Astrocyte (in vitro differentiated cells and primary cell): ENCODE measurements around the gene LIMS1. TPM values are rescaled to one million over a fixed set of nuclear protein-coding genes. Genes with fewer than 3 reads are reported as not detected.

Experiments
- DNase-seq: peaks from one replicate; pipeline ENCODE4 v3.0.0-alpha.2; 2010; ENCODE audit warnings: low read depth
- FAIRE-seq: peaks from 2 replicates; lab custom pipeline; 2011; peaks lifted over from hg19 to GRCh38; lab: Jason Lieb, UNC
- H2AFZ ChIP-seq: 2 replicates; pipeline ENCODE4 v1.6.0; 2012; ENCODE audit warnings: low read depth, low read length, inconsistent platforms
- H3K27ac ChIP-seq: 2 replicates; pipeline ENCODE4 v1.5.1; 2011; ENCODE audit warnings: low read depth, low read length, inconsistent platforms
- H3K27me3 ChIP-seq: 2 replicates; pipeline ENCODE4 v1.6.0; 2011; ENCODE audit warnings: low read length, inconsistent platforms; ENCODE audit not compliant: insufficient read depth
- H3K36me3 ChIP-seq: 2 replicates; pipeline ENCODE4 v1.5.1; 2011; ENCODE audit warnings: low read length, inconsistent platforms; ENCODE audit not compliant: insufficient read depth
- H3K4me1 ChIP-seq: 2 replicates; pipeline ENCODE4 v1.5.1; 2011; ENCODE audit warnings: low read length, inconsistent platforms; ENCODE audit not compliant: insufficient read depth
- H3K4me2 ChIP-seq: 2 replicates; pipeline ENCODE4 v1.6.0; 2012; ENCODE audit warnings: low read length, inconsistent platforms
- H3K4me3 ChIP-seq: 2 replicates; pipeline ENCODE4 v1.5.1; 2011; ENCODE audit warnings: low read depth, mild to moderate bottlenecking, low read length, inconsistent platforms; ENCODE audit not compliant: insufficient read depth
- H3K79me2 ChIP-seq: 2 replicates; pipeline ENCODE4 v1.6.0; 2012; ENCODE audit warnings: mild to moderate bottlenecking, low read length, inconsistent platforms; ENCODE audit not compliant: insufficient read depth
- H3K9ac ChIP-seq: 2 replicates; pipeline ENCODE4 v1.6.0; 2012; ENCODE audit warnings: mild to moderate bottlenecking, low read length, inconsistent platforms
- H3K9me3 ChIP-seq: 2 replicates; pipeline ENCODE4 v1.5.1; 2012; ENCODE audit warnings: low read depth, mild to moderate bottlenecking, low read length, inconsistent platforms; ENCODE audit not compliant: insufficient read depth
- H4K20me1 ChIP-seq: 2 replicates; pipeline ENCODE4 v1.6.0; 2012; ENCODE audit warnings: low read length, inconsistent platforms; ENCODE audit not compliant: insufficient read depth
- H3K27ac Mint-ChIP-seq: one replicate; pipeline ENCODE4 v1.8.0; 2021; ENCODE audit warnings: mild to moderate bottlenecking, mixed read lengths; ENCODE audit not compliant: unreplicated experiment
- H3K27me3 Mint-ChIP-seq: one replicate; pipeline ENCODE4 v1.8.0; 2021; ENCODE audit warnings: low read depth, mixed read lengths; ENCODE audit not compliant: unreplicated experiment
- H3K36me3 Mint-ChIP-seq: one replicate; pipeline ENCODE4 v1.8.0; 2021; ENCODE audit warnings: low read depth, mixed read lengths; ENCODE audit not compliant: unreplicated experiment
- H3K4me1 Mint-ChIP-seq: one replicate; pipeline ENCODE4 v1.8.0; 2021; ENCODE audit warnings: low read depth, mixed read lengths; ENCODE audit not compliant: unreplicated experiment
- H3K4me3 Mint-ChIP-seq: one replicate; pipeline ENCODE4 v1.8.0; 2021; ENCODE audit warnings: mild to moderate bottlenecking, moderate library complexity, mixed read lengths; ENCODE audit not compliant: unreplicated experiment
- H3K9me3 Mint-ChIP-seq: one replicate; pipeline ENCODE4 v1.8.0; 2021; ENCODE audit warnings: mild to moderate bottlenecking, mixed read lengths; ENCODE audit not compliant: unreplicated experiment
- EZH2 ChIP-seq: IDR thresholded peaks from 2 replicates; pipeline ENCODE4 v1.6.1; 2012; ENCODE audit warnings: mild to moderate bottlenecking, low read length, inconsistent platforms; ENCODE audit not compliant: insufficient read depth
- total RNA-seq: library from RNA; stranded (reverse); gene quantifications from 2 replicates; pipeline ENCODE4 v1.2.1, GENCODE V29; 2021
- TF ChIP-seq, protein P1 (sequence below): IDR thresholded peaks from 2 replicates; pipeline ENCODE4 v1.5.1; 2011; ENCODE audit warnings: low read depth, mild to moderate bottlenecking, inconsistent platforms, low read length, moderate library complexity; ENCODE audit not compliant: insufficient read depth

The LIMS1 gene
- total RNA-seq, 1 donor from 2014 or later: 205 TPM

DNA sequence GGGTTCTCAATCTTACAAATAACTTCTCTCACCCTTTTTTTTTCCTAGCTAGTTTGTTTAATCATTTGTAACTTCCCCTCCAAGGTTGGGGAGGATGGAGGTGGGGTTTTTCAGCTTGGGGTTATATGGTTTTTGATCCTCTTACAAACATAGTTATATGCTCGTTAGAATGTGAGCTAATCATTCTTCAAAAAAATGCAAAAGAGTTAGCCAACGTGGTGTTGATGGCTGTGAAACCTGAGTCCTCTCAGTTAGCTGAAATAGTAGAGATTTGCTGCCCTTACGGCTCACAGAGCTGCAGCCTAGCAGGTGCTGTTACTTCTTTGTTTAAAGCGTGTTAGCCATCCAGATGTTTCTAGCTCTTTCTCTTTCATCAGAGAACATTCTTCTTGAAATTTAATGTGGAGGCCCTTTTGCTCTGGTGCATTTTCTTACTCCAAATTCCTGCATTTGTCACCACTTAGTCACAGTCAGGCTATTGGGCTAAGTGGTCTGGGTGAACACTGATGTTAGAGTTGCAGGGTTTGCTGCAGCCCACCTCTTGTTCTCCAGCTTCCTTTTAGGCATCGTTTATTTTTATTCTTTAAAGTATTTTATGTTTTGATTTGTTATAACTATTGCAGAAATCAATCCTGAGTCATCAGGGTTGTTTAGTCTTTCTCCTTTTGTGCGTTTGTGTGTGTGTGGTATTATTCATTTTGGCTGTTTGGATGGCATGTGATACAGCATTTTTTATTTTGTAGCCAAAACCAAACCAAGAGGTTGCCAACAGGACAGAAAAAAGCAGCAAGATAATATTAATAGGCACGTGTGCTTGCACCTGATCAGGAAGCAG lies 41.1 kb downstream of the LIMS1 start:
- peak overlapping the region; percentile 81 for H3K27ac ChIP-seq
- FAIRE-seq (no peak), DNase-seq (peak; percentile 93)
- H3K36me3 Mint-ChIP-seq: peaks cover 6% of the 10 kb centered on the region
- H3K4me2 ChIP-seq: peak overlapping the region; percentile 78
- peaks cover 74% of the 10 kb centered on the region for H3K4me1 Mint-ChIP-seq
- H3K9me3 Mint-ChIP-seq: no peaks in the 10 kb centered on the region
- no peak overlapping the region for H2AFZ ChIP-seq
- H3K9me3 ChIP-seq: no peaks in the 10 kb centered on the region
- H3K4me3 ChIP-seq: no peak overlapping the region
- H3K79me2 ChIP-seq: peaks cover 98% of the 10 kb centered on the region
- H3K36me3 ChIP-seq: no peaks in the 10 kb centered on the region
- H3K27ac Mint-ChIP-seq: peak overlapping the region; percentile 64
- no peaks in the 10 kb centered on the region for H3K27me3 Mint-ChIP-seq
- no peaks in the 10 kb centered on the region for H3K27me3 ChIP-seq
- peaks cover 69% of the 10 kb centered on the region for H3K4me1 ChIP-seq
- no peak overlapping the region for H3K4me3 Mint-ChIP-seq
- H3K9ac ChIP-seq: peak overlapping the region; percentile 62
- peaks cover 32% of the 10 kb centered on the region for H4K20me1 ChIP-seq
- TF ChIP-seq, protein P1, sequence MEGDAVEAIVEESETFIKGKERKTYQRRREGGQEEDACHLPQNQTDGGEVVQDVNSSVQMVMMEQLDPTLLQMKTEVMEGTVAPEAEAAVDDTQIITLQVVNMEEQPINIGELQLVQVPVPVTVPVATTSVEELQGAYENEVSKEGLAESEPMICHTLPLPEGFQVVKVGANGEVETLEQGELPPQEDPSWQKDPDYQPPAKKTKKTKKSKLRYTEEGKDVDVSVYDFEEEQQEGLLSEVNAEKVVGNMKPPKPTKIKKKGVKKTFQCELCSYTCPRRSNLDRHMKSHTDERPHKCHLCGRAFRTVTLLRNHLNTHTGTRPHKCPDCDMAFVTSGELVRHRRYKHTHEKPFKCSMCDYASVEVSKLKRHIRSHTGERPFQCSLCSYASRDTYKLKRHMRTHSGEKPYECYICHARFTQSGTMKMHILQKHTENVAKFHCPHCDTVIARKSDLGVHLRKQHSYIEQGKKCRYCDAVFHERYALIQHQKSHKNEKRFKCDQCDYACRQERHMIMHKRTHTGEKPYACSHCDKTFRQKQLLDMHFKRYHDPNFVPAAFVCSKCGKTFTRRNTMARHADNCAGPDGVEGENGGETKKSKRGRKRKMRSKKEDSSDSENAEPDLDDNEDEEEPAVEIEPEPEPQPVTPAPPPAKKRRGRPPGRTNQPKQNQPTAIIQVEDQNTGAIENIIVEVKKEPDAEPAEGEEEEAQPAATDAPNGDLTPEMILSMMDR: no peak
- TF ChIP-seq EZH2: no peak

DNA sequence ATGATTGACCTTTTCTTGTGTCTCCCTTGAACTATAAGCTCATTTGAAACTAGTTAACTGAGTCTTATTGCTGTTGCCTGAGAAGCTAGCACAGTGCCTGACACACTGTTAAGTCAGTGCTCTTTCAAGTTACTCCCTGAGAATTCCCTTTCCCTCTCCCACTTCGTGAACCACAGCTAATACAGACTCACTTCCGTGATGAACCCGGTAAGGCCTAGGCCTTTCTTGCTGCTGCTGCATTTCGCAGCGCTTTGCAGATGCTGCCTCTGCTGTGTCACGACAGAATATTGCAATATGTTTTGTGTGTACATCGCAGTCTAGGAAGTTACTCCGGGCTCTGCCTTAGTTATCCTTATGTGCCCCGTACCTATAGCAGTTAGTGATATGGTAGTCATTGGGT lies 42.8 kb downstream of the LIMS1 start:
- Histone ChIP-seq H3K4me2 (peak overlapping the region; percentile 8), H3K4me3 (no peak overlapping the region), H3K79me2 (peaks cover 97% of the 10 kb centered on the region), H4K20me1 (peaks cover 18% of the 10 kb centered on the region), H3K9ac (peak overlapping the region; percentile 13), H3K27ac (peak overlapping the region; percentile 34), H3K36me3 (no peaks in the 10 kb centered on the region), H3K4me1 (peaks cover 66% of the 10 kb centered on the region), H3K27me3 (no peaks in the 10 kb centered on the region), H2AFZ (no peak overlapping the region), H3K9me3 (no peaks in the 10 kb centered on the region)
- H3K36me3 Mint-ChIP-seq: peaks cover 12% of the 10 kb centered on the region
- H3K9me3 Mint-ChIP-seq: no peaks in the 10 kb centered on the region
- H3K27me3 Mint-ChIP-seq: no peaks in the 10 kb centered on the region
- DNase-seq (no peak), FAIRE-seq (no peak)
- peak overlapping the region; percentile 80 for H3K27ac Mint-ChIP-seq
- peaks cover 67% of the 10 kb centered on the region for H3K4me1 Mint-ChIP-seq
- TF ChIP-seq, protein P1: no peak
- TF ChIP-seq EZH2: no peak
- no peak overlapping the region for H3K4me3 Mint-ChIP-seq

DNA sequence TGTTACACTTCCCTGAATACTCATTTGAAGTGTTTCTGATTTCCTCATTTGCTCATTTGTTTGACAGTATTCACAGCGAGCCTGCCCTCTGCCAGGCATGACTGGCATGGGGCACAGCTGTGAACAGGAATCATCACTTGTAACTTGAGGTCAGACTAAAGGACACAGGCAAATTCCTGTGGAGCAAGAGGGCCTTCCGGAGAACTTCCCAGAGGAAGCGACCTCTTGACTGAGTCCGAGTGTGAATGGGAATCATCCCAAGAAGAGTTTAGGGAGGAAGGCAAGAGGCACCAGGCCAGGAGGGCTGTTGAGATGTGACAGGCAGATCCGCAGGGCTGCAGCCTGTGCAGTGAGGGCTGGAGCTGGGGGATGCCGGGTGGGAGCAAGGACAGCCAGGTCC lies 45.4 kb downstream of the LIMS1 start:
- peaks cover 54% of the 10 kb centered on the region for H3K4me1 ChIP-seq
- peak overlapping the region; percentile 49 for H3K27ac ChIP-seq
- Mint-ChIP-seq H3K27ac (peak overlapping the region; percentile 74), H3K4me1 (peaks cover 61% of the 10 kb centered on the region), H3K27me3 (no peaks in the 10 kb centered on the region), H3K4me3 (peak overlapping the region; percentile 40), H3K9me3 (no peaks in the 10 kb centered on the region), H3K36me3 (peaks cover 10% of the 10 kb centered on the region)
- H3K36me3 ChIP-seq: no peaks in the 10 kb centered on the region
- FAIRE-seq (no peak), DNase-seq (peak; percentile 61)
- H3K4me2 ChIP-seq: peak overlapping the region; percentile 63
- no peak overlapping the region for H3K4me3 ChIP-seq
- peaks cover 10% of the 10 kb centered on the region for H4K20me1 ChIP-seq
- H3K9ac ChIP-seq: peak overlapping the region; percentile 33
- H3K27me3 ChIP-seq: no peaks in the 10 kb centered on the region
- TF ChIP-seq EZH2: no peak
- TF ChIP-seq, protein P1: no peak
- no peak overlapping the region for H2AFZ ChIP-seq
- no peaks in the 10 kb centered on the region for H3K9me3 ChIP-seq
- H3K79me2 ChIP-seq: peaks cover 97% of the 10 kb centered on the region
